ENCODE data around the gene PTPRN2. TPM values are rescaled to one million over a fixed set of nuclear protein-coding genes. Genes with fewer than 3 reads are reported as not detected.

PTPRN2 gene
- total and polyA plus RNA-seq, 2 of the 8 experiments (the other 6 are each of a cell fraction or from before 2014, with no cell fraction given), result 2.6 to 4.5 TPM

DNA sequence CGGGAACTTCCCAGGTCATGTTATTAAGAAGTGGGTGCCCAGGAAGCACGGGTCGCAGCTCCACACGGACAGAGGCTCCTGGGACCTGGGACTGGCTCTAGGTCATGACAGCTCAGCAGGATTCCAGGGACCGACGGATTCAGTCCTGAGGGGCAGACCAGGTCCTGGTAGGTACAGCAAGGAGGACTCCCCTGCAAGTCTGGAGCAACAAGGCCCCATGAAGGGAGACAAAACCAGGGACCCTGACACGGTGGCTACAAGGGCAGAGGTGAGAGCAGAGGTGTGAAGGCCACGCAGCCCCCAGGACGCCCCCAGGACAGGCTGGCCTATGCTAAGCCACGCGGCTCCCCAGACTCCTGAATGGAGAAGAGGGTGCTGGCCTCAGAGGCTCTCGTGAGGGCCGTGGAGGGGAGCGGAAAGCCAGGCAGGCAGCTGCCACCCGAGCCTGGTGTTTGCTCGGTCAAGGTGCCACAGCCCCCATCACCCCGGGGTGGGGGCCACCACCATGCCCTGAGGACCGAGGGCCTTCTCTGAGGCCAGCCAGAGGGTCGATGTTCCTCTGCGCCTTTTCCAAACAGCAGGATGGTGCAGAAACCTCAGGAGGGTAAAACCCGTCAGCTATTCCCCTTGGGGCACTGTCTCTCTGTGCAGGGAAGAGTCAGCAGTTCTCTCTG lies 348.9 kb downstream of the PTPRN2 start:
- Histone ChIP-seq H3K4me1 (replicated peaks in 1 of 4; ENCODE audit: control insufficient read depth in 3 of 4, insufficient read depth in 4 of 4, low read length in 3 of 4) (no peaks in the 10 kb centered on the region), H2BK15ac (ENCODE audit: low read length) (0 out of 2 replicates have a peak overlapping the region, but pooled peaks have one; percentile 46), H3K23me2 (ENCODE audit: low read depth, low read length) (no peaks in the 10 kb centered on the region), H2AK5ac (ENCODE audit: low read depth, low read length) (no peak overlapping the region), H3K9ac (replicated peaks in 1 of 4; ENCODE audit: extremely low read depth in 1 of 4, low read depth in 3 of 4, low read length in 3 of 4) (no peak overlapping the region), H3K56ac (replicated peaks; ENCODE audit: insufficient read length, low read depth, low read length) (no peak overlapping the region), H3K79me1 (ENCODE audit: low read depth, low read length) (no peaks in the 10 kb centered on the region), H3K18ac (ENCODE audit: extremely low read depth, low read length) (no peak overlapping the region), H4K91ac (replicated peaks; ENCODE audit: insufficient read length, low read length) (no peak overlapping the region), H4K20me1 (replicated peaks in 1 of 2; ENCODE audit: control insufficient read depth in 1 of 2, insufficient read depth in 2 of 2, low read length in 2 of 2) (no peaks in the 10 kb centered on the region), H3K4ac (replicated peaks; ENCODE audit: insufficient read length, low read depth, low read length) (no peak overlapping the region), H2BK20ac (ENCODE audit: low read length) (no peak overlapping the region), H2AFZ (ENCODE audit: low read length) (no peak overlapping the region), H3K79me2 (ENCODE audit: control insufficient read depth in 1 of 2, insufficient read depth in 2 of 2, low read length in 2 of 2) (no peaks in the 10 kb centered on the region), H3K23ac (ENCODE audit: insufficient read length) (no peak overlapping the region), H3K27ac (ENCODE audit: low read depth, low read length) (no peak overlapping the region), H3K4me3 (ENCODE audit: extremely low read depth in 1 of 4, insufficient read depth in 2 of 4, low read depth in 3 of 4, low read length in 4 of 4) (no peak overlapping the region), H3K4me2 (ENCODE audit: insufficient read depth in 1 of 2, low read depth in 2 of 2, low read length in 2 of 2) (no peak overlapping the region), H2BK5ac (ENCODE audit: low read depth, low read length) (no peak overlapping the region), H4K5ac (ENCODE audit: insufficient read length, low read depth, low read length) (no peak overlapping the region), H4K8ac (ENCODE audit: extremely low read depth, insufficient read depth, low read length) (no peak overlapping the region), H2BK120ac (replicated peaks; ENCODE audit: low read depth, low read length) (no peak overlapping the region), H3K14ac (ENCODE audit: insufficient read length) (no peak overlapping the region), H3K9me3 (ENCODE audit: insufficient read depth in 2 of 2, low read depth in 1 of 2, low read length in 1 of 2) (peaks cover 3 to 41% of the 10 kb centered on the region in 2 experiments; a peak in 3 of 4 replicates), H3K36me3 (ENCODE audit: control insufficient read depth in 2 of 4, insufficient read depth in 4 of 4, low read length in 3 of 4) (no peaks in the 10 kb centered on the region), H3K27me3 (replicated peaks in 1 of 4; ENCODE audit: control insufficient read depth in 3 of 4, extremely low read depth in 1 of 4, insufficient read depth in 3 of 4, low read length in 3 of 4) (no peaks in the 10 kb centered on the region), H2BK12ac (ENCODE audit: low read depth, low read length) (no peak overlapping the region)
- 84% methylated on average over 18 of the region's 21 CpGs; no CpG with 5 or more reads in 1 of the 2 experiments for WGBS, 2 experiments (ENCODE audit: extremely low coverage in 1 of 2, insufficient coverage in 1 of 2, insufficient read length in 1 of 2, insufficient replicate concordance in 2 of 2, low coverage in 1 of 2, low lambda C conversion rate in 2 of 2, missing lambda C conversion rate in 1 of 2)
- ChIA-PET CTCF (ENCODE audit: partially characterized antibody) (interaction anchor here (0.7 to 1.3 kb wide), 3 partner anchors 10 to 39 kb away, joined by 3 to 4 read pairs (median 3); no protein-coding TSS in a partner anchor), POLR2A (ENCODE audit: partially characterized antibody) (no interaction called here)
- FAIRE-seq (no peak), DNase-seq (ENCODE audit: low read depth in 1 of 2, low spot score in 2 of 2) (no peak)
- no peak for TF ChIP-seq CBX8 (IDR thresholded peaks at IDR 0.05; ENCODE audit: borderline replicate concordance, low read depth, low read length)
- TF ChIP-seq, protein P1, sequence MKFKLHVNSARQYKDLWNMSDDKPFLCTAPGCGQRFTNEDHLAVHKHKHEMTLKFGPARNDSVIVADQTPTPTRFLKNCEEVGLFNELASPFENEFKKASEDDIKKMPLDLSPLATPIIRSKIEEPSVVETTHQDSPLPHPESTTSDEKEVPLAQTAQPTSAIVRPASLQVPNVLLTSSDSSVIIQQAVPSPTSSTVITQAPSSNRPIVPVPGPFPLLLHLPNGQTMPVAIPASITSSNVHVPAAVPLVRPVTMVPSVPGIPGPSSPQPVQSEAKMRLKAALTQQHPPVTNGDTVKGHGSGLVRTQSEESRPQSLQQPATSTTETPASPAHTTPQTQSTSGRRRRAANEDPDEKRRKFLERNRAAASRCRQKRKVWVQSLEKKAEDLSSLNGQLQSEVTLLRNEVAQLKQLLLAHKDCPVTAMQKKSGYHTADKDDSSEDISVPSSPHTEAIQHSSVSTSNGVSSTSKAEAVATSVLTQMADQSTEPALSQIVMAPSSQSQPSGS (IDR thresholded peaks at IDR 0.05; ENCODE audit: low read length), result no peak
- TF ChIP-seq, protein P2, sequence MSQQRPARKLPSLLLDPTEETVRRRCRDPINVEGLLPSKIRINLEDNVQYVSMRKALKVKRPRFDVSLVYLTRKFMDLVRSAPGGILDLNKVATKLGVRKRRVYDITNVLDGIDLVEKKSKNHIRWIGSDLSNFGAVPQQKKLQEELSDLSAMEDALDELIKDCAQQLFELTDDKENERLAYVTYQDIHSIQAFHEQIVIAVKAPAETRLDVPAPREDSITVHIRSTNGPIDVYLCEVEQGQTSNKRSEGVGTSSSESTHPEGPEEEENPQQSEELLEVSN (IDR thresholded peaks at IDR 0.05), result no peak
- TF ChIP-seq RAD21 (IDR thresholded peaks at IDR 0.05 in 1 of 2, conservative IDR thresholded peaks at IDR 0.05 in 1 of 2; ENCODE audit: low read depth in 2 of 2, low read length in 2 of 2), result no peak
- TF ChIP-seq CHD2 (IDR thresholded peaks at IDR 0.05; ENCODE audit: low read length), result no peak
- TF ChIP-seq SIN3A (conservative IDR thresholded peaks at IDR 0.05 in 1 of 2, IDR thresholded peaks at IDR 0.05 in 1 of 2; ENCODE audit: low read depth in 1 of 2, low read length in 2 of 2), result no peak
- no peak for TF ChIP-seq HDAC6 (IDR thresholded peaks at IDR 0.05; ENCODE audit: low read depth, low read length)
- no peak for TF ChIP-seq ZNF274 (IDR thresholded peaks at IDR 0.05; ENCODE audit: borderline replicate concordance, extremely low read depth, low read length)
- TF ChIP-seq, protein P3, sequence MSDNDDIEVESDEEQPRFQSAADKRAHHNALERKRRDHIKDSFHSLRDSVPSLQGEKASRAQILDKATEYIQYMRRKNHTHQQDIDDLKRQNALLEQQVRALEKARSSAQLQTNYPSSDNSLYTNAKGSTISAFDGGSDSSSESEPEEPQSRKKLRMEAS (IDR thresholded peaks at IDR 0.05), result no peak
- no peak for TF ChIP-seq SP1 (IDR thresholded peaks at IDR 0.05; ENCODE audit: low read depth, low read length)

Data from H1 (cell line).